HG03432 (cell line): ENCODE results near the gene KCNJ11.
"Not testable (repeated sequence)": the region's sequence is repeated elsewhere in the genome, so short reads cannot be mapped to it uniquely, and the experiment has no call there.

ENCODE experiments used
- ATAC-seq: cut with Tn5 transposase; IDR thresholded peaks from one replicate; pipeline ENCODE4 v1.9.1; 2021; ENCODE audit warnings: mild to moderate bottlenecking, moderate library complexity; ENCODE audit not compliant: unreplicated experiment

Gene KCNJ11

DNA sequence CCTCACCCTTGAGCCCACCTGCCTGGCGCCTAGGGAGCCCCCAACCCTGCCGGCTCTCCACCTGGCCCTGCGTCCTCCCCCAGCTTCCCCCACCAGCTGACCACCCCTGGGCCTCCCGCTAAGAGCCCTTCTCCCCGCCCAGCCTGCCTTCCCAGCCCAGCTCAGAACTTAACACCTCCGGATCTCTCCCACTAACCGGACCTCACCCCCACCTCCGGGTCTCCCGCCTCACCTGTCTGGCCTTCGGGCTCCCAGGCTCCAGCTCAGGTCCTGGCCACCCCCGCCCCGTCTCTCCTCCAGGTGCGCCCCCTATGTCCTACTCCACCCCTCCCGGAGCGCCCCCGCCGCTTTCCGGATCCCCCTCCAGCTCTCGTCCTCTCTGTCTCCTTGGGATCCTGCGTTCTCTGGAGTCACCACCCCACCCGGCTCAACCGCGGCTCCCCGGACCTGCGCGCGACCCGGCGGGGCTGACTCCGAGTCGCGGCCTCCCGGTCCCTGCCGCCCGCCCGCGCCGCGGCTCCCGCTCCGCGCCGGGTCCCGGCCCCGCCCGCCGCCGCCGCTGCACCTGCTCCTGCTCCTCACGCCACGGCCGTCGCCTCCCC is at the start of gene KCNJ11:
Gene KCNJ11, minus strand, starts transcription at position 51 of the 602 bp plus-strand sequence. CDS start 568 bp downstream, outside the sequence.
- ATAC-seq: peak; percentile 46

DNA sequence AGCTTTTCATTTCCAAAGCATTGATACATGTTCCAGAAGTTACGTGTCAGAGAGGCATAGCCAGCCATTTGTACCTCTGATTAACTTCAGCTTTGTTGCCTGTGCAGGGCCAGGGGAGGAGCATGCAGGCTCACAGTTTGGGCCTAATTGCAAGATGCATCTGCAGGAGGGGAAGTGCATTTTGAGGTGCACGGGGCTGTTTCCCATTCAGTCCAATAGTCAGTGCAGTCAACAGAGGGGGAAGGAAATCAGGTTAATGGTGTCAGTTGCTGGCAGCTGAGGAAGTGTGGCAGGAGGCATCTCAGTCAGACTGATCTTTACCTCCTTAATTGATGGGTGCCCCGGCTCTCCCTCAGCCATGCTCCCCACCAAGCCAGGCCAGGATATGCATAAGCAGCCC is 48.9 kb upstream of the KCNJ11 start:
- no peak for ATAC-seq

DNA sequence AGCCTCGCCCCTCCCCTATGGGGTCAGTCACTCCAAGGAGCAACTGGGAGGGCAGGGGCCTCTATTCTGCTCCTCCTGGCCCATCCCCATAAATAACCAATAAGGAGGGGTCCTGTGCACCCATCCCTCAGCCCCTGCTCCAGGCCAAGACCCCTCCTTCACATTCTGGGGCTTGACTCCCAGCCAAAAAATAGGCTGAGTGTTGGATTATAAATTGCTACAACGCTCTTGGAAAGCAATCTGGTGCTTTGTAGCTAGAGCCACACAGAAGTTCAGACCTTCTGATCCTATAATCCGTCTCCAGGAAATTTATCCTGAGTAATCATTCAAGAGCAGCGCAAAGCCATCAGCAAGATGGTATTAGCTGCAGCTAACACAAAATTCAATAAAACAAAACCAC is 45.6 kb upstream of the KCNJ11 start:
- ATAC-seq: no peak

GRCh38 chr11:17432002-17432401 is 43.5 kb upstream of the KCNJ11 start:
- no peak for ATAC-seq

DNA sequence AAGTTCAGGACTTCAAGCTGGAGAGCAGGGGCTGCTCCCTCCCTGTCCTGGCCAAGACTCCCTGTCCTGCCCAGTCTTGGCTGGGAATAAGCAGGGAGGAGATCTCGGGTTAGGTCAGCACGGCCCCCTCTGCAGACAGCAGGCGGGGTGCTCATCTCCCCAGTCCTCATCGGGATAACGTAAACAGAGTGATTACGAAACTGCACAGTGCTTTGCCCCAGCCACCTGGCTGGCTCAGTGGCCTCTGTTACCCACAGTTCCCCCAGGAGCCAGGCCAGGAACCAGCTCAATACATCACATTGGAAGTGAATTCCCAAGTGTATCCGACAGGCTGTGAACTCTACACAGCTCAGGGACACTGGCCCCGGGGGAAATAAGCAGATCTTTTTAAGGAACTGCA is 42.7 kb upstream of the KCNJ11 start:
- ATAC-seq: no peak

GRCh38 chr11:17430616-17431015 is 42.2 kb upstream of the KCNJ11 start:
- ATAC-seq: no peak

GRCh38 chr11:17428925-17429324 is 40.5 kb upstream of the KCNJ11 start:
- ATAC-seq: no peak

- no peak for ATAC-seq
These were observed 39.8 kb upstream of the KCNJ11 start for GRCh38 chr11:17428261-17428660.

- ATAC-seq: not testable (repeated sequence)
These were observed 37.8 kb upstream of the KCNJ11 start for GRCh38 chr11:17426233-17426632.

DNA sequence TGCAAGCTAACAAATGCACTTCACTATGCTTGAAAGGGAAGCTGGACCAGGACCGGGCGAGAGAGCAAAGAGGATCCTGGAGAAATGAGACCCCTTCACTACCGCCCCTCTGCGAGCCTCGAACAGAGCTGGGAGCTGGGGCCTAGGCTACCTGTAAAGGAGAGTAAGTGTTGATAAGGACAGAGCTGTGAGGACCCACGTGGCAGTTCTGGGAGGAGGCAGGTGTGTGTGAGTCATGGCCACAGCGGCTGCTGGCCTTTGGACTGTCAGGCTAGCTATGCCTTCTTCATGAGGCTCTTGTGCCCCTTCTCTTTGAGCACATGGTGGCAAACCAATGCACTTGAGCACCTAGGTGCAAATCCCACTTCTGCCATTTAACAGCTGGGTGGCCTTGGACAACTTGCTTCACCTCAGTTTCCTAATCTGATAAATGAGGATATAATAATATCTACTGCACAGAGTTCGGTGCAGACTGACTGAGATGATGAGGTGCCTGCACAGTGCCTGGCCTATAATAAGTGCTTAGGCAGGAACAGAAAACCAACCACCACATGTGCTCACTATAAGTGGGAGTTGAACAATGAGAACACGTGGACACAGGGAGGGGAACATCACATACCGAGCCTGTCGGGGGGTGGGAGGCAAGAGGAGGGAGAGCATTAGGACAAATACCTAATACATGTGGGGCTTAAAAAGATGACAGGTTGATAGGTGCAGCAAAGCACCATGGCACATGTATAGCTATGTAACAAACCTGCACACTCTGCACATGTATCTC is 35.3 kb upstream of the KCNJ11 start:
- no peak for ATAC-seq

GRCh38 chr11:17421781-17422180 is 33.3 kb upstream of the KCNJ11 start:
- no peak for ATAC-seq

DNA sequence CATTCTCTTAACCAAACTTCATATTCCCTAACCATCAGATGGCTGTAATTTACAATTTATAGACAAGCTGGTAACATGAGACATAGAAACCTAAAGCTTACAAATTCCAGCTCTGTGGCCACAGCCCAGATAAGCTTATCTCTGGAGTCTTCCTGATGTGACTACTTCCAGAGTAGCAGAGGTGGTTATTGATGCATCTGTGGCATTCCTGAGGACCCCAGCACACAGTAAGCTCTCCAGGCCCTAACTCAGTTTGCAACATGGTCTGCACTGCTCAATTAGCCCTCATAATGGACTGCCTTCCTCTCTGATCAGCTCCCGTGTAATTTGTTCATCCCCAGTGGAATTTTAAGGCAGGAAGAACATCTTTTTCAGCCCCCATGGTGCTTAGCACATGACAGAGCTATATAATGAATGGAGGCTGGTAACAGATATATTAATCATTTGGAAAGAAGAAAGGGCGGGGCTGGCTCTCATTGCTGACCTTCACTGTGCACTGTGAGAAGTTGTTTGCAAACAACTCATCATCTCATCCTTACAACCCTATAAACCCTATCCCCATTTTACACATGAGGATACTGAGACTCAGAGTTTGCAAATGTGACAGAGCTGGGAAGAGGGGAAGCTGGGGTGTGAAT is 30.1 kb upstream of the KCNJ11 start:
- no peak for ATAC-seq

DNA sequence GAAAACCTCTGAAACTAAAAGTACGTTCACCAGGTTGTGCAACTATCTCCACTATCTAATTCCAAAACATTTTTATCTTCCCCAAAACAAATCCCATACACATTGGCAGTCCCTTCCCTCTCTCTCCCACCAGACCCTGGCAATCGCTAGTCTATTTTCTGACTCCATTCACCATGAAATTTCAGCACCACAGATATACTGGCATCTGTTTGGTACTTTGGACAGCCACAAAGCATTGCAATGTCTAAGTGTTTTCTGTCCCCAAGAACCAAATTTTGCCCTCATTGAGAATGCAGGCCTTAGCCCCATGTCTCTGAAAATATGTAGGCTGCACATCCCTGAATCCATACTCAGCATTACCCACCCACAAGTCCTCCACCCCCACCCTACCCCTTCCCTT is 28.0 kb upstream of the KCNJ11 start:
- no peak for ATAC-seq

DNA sequence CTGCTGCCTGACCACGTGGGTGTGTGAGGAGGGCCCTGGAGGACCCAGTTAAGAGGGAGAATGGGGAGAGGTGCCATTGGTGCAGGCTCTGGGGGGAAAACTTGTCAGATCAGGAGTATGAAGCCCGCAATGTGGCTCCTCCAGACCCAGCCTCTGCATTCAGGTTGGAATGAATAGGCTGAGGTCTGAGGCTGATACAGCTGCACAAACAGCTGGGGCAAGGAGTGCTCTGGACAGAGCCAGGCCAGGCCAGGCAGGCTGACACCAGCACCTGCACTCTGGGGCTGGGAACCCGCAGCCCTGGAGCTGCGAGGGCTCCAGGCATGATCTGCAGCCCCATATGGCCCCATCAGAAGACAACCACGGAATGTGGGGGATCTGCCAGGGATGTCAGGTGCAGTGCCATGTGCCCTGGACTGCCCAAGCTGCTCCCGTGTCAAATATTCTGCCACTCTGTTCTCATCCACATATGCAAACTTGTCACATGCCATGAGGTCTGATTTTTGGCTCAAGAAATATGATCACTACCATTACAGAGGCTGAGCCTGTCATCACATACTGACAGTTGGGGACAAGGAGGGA is 27.2 kb upstream of the KCNJ11 start:
- no peak for ATAC-seq

DNA sequence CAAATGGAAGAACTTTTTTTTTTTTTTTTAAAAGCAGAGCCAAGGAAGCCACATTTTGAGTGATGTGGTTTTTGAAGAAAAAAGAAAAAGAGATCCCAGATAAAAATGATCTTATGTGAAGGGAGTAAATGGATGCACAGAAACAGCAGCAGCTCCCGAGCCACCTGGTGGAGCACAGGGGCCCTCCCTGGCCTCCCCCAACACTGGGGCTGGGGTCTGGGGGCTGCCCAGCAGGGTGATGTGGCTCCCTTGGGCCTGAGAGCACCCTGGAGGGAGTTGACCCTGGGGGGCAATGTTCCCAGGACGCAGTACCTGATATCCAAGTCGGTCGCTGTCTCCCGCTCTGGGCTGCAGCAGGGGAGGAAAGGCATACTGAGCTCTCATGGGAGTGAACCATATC is 26.5 kb upstream of the KCNJ11 start:
- ATAC-seq: no peak

GRCh38 chr11:17414317-17414737 is 25.9 kb upstream of the KCNJ11 start:
- no peak for ATAC-seq

GRCh38 chr11:17413414-17414316 is 25.2 kb upstream of the KCNJ11 start:
- ATAC-seq: no peak

GRCh38 chr11:17412488-17413180 is 24.2 kb upstream of the KCNJ11 start:
- ATAC-seq: no peak

GRCh38 chr11:17411418-17411817 is 23.0 kb upstream of the KCNJ11 start:
- ATAC-seq: no peak
